Kidney epithelial cell (primary cell): ENCODE data around the gene MCU. TPM values are rescaled to one million over a fixed set of nuclear protein-coding genes. Genes with fewer than 3 reads are reported as not detected.

Source experiments
- DNase-seq: peaks from one replicate; pipeline ENCODE4 v3.0.0-alpha.2; 2010; ENCODE audit warnings: low read depth
- H3K27me3 ChIP-seq: 2 replicates; pipeline ENCODE4 v1.6.0; 2011; ENCODE audit warnings: low read length; ENCODE audit not compliant: control insufficient read depth, insufficient read depth
- H3K36me3 ChIP-seq: 2 replicates; pipeline ENCODE4 v1.5.1; 2011; ENCODE audit warnings: low read length; ENCODE audit not compliant: control insufficient read depth, insufficient read depth
- H3K4me3 ChIP-seq: 2 replicates; pipeline ENCODE4 v1.5.1; 2011; ENCODE audit warnings: low read depth, mild to moderate bottlenecking, control low read depth, low read length
- total RNA-seq: library from RNA; depleted of rRNA; stranded (reverse); fragments of >200 nt; gene quantifications from 2 replicates; pipeline ENCODE4 v1.2.3, GENCODE V29; 2015
- TF ChIP-seq, protein P1 (sequence below): IDR thresholded peaks from 2 replicates; pipeline ENCODE4 v1.5.1; 2011; ENCODE audit warnings: mild to moderate bottlenecking, moderate library complexity, low read length, control low read depth, inconsistent platforms; ENCODE audit not compliant: insufficient read depth, poor library complexity, severe bottlenecking

Gene MCU
- total RNA-seq, 1 donor from 2014 or later = 15.4 TPM

DNA sequence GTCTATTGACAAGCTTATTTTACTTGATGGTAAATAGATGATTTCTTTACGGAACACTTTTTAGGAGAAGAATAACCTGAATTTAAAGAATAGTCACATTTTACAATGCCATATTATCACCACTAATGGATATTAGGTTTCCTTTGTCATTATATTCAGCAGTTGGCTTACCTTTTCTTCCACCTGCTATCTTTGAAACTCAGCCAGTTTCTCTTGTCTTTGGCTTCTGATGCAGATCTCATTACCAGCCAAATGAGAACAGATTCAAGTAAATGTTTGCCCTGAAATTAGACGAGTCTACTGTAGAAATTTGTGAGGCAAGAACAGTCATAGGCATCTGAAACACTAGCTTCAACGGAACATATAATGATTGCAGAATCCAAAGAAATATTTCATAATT, 116.1 kb downstream of the MCU start:
- TF ChIP-seq, protein P1, sequence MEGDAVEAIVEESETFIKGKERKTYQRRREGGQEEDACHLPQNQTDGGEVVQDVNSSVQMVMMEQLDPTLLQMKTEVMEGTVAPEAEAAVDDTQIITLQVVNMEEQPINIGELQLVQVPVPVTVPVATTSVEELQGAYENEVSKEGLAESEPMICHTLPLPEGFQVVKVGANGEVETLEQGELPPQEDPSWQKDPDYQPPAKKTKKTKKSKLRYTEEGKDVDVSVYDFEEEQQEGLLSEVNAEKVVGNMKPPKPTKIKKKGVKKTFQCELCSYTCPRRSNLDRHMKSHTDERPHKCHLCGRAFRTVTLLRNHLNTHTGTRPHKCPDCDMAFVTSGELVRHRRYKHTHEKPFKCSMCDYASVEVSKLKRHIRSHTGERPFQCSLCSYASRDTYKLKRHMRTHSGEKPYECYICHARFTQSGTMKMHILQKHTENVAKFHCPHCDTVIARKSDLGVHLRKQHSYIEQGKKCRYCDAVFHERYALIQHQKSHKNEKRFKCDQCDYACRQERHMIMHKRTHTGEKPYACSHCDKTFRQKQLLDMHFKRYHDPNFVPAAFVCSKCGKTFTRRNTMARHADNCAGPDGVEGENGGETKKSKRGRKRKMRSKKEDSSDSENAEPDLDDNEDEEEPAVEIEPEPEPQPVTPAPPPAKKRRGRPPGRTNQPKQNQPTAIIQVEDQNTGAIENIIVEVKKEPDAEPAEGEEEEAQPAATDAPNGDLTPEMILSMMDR = no peak
- H3K36me3 ChIP-seq = no peaks in the 10 kb centered on the region
- H3K27me3 ChIP-seq = no peaks in the 10 kb centered on the region
- no peak overlapping the region for H3K4me3 ChIP-seq
- DNase-seq = no peak

DNA sequence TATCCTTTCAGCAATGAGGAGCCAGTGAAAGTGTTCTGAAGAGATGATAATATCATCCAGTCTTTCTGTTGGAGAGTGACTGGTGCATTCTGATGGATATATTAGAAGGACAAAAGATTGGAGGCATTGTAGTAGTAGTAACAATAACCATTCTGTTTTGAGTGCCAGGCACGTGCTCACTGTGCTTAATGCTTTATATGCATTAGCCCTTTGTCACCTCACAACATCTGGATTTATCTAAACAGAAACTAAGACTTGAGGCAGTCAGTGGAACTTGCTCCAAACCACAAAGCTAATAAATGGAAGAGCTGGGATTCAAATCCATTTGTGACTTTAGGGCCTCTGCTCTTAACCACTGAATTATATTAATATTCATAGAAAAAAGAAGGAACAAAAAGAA, 117.1 kb downstream of the MCU start:
- no peaks in the 10 kb centered on the region for H3K36me3 ChIP-seq
- H3K4me3 ChIP-seq = no peak overlapping the region
- H3K27me3 ChIP-seq = no peaks in the 10 kb centered on the region
- no peak for DNase-seq
- TF ChIP-seq, protein P1 = no peak

DNA sequence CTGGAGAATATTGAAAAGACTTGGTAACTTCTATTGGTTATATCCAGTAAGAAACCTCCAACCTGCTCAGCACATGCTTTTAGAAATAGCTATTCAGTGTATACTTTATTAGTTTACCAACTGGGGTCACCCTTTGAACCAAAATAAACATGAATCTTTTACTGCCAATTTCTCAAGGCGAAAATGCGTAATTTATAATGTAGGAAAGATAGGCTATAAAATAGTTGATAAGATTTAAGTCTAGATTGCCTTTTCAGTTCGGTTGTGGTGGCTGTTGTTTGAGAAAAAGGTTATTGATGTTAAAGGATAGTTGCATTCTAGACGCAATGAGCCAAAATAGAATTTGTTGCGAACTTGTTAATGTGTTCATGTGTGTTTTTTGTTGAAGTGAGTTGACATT, 119.0 kb downstream of the MCU start:
- no peak for DNase-seq
- Histone ChIP-seq H3K4me3 (no peak overlapping the region), H3K27me3 (no peaks in the 10 kb centered on the region), H3K36me3 (no peaks in the 10 kb centered on the region)
- TF ChIP-seq, protein P1 = no peak

DNA sequence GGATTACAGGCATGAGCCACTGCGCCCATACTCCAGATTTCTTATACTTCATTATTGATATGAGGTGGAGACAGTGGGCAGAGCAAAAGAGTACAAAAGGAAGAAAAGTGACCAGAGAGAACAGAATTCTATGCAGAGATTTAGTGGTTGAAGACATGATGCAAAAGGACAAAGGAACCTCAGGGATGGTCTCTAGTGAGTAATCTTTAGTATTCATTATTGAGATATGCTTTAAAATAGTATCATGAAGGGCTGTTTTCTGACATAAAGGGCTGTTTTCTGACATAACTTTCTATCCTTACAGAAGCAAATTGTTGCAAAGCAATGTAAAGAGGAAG, 120.4 kb downstream of the MCU start:
- Histone ChIP-seq H3K36me3 (no peaks in the 10 kb centered on the region), H3K27me3 (no peaks in the 10 kb centered on the region), H3K4me3 (no peak overlapping the region)
- no peak for DNase-seq
- TF ChIP-seq, protein P1 = no peak

DNA sequence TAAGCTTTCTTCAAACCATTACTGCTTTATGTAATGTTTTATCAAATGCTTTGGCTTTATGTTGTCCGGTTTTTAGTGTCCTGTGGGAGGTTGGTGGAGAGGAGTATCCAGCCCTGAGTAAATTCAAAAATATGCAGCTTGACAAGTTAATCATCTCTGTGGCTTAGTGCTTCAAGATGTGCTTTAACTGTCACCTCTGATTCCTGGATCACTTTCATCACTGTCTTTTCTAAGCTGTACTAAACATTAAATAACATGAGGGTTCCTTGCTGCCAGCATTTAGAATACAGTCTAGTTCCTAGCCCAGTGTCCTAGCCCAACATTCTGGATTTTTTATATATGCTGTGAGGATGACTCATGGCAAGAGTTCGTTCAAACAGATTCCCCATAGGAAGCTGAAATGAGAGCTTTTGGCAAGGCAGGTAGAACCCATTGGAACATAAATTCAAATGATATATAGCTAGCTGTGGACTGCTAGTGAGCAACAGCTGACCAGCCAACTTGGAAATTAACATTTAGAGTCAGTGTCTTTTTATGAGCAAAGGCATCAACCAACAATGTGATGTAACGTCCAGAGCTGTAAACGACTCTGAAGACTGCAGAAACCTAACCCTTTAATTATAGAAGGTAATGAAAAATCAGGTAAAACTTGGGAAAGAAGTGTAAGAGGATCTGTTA, 120.9 kb downstream of the MCU start:
- Histone ChIP-seq H3K27me3 (no peaks in the 10 kb centered on the region), H3K36me3 (no peaks in the 10 kb centered on the region), H3K4me3 (no peak overlapping the region)
- peak; percentile 31 for DNase-seq
- TF ChIP-seq, protein P1 = no peak
